HG03354 (cell line): ENCODE measurements around the gene SUPT5H.
"Not testable (repeated sequence)": the region's sequence is repeated elsewhere in the genome, so short reads cannot be mapped to it uniquely, and the experiment has no call there.

ENCODE experiments used
- ATAC-seq: cut with Tn5 transposase; IDR thresholded peaks from one replicate; pipeline ENCODE4 v1.9.1; 2021; ENCODE audit warnings: mild to moderate bottlenecking; ENCODE audit not compliant: unreplicated experiment, poor library complexity, severe bottlenecking

SUPT5H gene

GRCh38 chr19:39448271-39448670, 2.9 kb downstream of the SUPT5H start:
- ATAC-seq, result peak; percentile 41

GRCh38 chr19:39449116-39449797, 3.9 kb downstream of the SUPT5H start:
- ATAC-seq, result no peak

DNA sequence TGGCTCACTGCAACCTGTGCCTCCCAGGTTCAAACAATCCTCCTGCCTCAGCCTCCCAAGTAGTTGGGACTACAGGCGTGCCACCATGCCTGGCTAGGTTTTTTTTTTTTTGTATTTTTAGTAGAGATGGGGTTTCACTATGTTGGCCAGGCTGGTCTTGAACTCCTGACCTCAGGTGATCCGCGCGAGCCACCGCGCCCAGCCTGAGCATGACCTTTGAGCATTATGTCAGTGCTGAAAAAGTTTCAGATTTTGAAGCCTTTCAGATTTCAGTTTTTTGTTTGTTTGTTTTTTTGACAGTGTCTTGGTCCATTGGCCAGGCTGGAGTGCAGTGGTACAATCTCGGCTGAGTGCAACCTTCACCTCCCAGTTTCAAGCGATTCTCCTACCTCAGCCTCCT, 5.9 kb downstream of the SUPT5H start:
- not testable (repeated sequence) for ATAC-seq

DNA sequence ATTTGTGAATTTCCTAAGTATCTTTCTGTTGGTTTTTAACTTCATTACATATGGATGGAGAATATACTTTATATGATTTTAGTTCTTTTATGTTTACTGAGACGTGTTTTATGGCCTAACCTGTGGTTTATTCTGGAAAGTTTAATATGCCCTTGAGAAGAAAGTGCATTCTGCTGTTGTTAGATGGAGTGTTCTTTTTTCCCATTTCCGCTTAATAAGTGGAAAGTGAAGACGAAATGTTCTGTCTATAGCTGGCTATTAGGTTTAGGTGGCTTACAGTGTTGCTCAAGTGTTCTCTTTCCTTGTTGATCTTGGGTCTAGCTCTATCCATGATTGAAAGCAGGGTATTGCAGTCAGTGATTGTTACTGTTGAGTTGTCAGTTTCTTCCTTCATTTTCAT, 18.0 kb downstream of the SUPT5H start:
- ATAC-seq, result no peak

DNA sequence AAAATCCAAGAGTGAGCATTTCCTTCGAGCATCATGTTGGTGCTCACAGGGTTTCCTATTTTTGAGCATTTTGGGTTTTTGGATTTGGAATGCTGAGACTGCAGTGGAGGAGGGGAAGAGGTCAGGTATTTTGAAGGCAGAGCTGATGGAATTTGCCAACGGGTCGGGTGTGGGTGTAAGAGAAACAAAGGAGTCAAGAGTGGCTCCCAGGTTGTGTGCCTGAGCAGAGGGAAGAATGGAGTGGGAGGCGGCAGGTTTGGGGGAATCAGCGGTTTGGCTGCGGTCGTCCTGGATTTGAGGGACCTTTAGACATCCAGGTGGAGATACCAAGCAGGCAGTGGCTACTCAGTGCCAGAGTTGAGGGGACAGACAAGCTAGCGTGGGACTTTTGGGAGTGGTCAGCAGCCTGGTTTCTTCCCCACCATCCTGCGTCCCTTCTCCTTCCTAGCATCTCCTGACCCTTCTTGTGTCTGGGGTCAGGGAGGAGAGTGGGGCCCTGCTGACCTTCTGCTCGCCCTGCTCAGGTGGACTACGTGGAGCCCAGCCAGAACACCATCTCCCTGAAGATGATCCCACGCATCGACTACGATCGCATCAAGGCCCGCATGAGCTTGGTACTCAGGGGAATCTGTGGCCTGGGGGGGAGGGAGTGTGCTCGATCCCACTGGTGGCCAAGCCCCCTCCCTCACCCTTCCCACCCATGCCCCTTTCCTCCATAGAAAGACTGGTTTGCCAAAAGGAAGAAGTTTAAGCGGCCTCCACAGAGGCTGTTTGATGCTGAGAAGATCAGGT, 20.8 kb downstream of the SUPT5H start:
- no peak for ATAC-seq

DNA sequence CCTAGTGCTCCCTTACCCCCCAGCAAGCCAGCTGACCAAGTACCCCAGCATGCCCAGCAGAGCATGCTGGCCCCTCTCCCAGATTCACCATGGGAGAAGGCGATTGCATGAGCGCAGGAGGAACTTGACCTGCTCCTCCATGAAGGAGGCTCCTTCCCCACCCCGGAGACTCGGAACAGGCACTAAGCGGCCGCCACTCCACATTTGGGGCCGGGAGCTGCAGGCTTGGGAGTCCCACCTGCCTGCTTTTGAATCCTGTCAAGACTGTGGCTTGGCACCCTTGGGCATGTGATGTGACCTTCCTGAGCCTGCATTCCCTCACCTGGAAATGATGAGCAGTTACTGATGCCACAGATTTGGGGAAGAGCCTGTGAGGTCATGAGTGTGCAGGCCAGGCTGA, 22.6 kb downstream of the SUPT5H start:
- ATAC-seq, result no peak

- ATAC-seq, result no peak
Measured at GRCh38 chr19:39469036-39469435, 23.7 kb downstream of the SUPT5H start.

DNA sequence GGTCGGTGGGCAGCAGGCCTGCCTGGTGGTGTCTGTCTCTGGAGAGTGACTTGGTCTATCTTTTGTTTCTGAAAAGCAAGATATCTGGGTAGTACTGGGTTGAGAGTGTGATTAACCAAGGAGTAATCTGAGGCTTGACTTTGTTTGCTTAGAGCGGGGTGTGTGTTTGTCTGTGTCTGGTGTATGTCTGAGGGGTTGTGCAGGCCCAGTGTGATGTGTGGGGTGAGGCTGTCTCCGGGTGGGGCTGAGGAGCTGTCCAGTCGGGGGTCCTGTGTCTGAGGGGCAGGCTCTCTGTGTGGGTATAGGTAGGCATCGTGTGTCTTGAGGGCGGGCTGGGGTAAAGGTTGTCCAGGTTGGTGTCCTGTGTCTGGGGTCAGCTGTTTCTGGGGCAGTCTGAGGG, 24.2 kb downstream of the SUPT5H start:
- ATAC-seq, result no peak

DNA sequence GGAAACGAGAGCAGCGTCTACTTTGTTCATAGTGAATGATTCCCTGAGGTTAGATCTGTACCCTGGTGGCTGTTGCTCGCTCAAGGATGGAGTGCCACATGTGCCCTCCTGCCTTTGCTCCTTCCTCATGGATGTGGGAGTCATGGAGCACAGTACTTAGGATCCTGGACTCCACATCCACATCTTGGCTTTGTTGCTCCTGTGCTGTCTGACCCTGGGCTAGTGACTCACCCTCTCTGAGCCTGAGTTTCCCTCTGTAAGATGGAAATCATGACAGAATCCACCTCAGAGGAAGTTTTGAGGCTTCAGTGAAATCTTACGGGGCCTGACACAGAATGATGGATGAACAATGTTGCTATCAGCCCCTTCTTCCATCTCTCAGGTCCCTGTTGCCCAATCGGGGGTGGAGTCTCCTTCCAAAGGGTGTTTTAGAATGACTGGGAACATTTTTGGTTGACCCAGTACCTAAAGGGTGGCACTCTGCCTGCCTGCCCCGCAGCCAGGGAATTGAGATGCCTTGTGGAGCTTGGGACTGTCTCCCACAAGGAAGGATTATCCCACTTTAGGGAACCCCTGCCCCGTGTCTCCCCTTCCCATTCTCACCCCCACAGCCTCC, 25.4 kb downstream of the SUPT5H start:
- no peak for ATAC-seq

DNA sequence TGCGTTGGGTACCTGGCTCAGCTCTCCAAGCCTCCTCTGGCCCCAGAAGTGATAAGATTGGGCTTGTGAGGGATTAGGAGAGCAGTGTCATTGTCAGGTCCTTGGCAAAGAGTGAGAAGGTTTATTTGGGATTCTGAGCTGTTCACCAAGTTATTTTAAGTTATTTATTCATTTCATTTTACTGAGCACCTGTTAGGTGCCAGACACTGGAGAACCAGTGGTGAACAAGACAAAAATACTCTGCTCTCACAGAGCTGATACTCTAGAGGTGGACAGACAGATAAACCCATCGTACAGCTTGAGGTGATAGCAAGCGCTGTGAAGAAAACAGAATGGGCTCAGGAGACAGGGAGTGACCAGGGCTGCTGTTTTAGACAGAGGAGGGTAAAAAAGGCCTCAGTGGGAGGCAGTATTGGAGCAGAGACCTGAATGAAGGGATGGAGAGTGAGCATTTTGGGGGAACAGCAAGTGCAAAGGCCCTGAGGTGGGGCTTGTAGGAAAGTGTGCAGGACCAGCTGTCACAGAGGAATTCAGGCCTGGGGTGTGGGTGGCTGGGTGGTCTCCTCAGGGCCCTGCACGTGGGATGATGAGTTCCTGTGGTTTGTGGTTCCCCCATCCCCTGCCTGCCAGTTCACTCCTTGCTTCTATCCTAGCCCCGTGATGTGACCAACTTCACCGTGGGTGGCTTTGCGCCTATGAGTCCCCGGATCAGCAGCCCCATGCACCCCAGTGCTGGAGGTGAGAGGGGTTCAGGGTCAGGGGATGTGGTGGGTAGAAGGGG, 26.6 kb downstream of the SUPT5H start:
- no peak for ATAC-seq

DNA sequence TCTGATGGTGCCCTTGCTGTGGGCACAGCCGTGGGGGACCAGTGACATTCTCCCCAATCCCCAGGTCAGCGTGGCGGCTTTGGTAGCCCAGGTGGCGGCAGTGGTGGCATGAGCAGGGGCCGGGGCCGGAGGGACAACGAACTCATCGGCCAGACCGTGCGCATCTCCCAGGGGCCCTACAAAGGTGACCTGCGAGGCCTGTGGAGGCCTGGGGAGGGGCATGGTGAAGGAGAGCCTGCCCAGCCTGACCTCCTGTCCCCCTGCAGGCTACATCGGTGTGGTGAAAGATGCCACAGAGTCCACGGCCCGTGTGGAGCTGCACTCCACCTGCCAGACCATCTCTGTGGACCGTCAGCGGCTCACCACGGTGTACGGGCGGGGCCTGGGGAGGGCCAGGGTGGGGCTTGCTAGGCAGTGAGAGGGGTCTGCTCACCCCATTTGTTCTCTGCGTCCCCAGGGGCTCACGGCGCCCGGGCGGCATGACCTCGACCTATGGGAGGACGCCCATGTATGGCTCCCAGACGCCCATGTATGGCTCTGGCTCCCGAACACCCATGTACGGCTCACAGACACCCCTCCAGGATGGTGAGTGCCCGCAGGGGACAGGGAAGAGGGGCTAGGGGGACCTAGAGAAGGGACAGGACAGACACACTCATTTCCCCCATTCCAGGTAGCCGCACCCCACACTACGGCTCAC, 27.5 kb downstream of the SUPT5H start:
- ATAC-seq, result no peak

GRCh38 chr19:39473443-39473960, 28.1 kb downstream of the SUPT5H start:
- no peak for ATAC-seq

- no peak for ATAC-seq
Measured at GRCh38 chr19:39474139-39474620, 28.8 kb downstream of the SUPT5H start.

GRCh38 chr19:39475748-39476147, 30.4 kb downstream of the SUPT5H start:
- ATAC-seq, result no peak

DNA sequence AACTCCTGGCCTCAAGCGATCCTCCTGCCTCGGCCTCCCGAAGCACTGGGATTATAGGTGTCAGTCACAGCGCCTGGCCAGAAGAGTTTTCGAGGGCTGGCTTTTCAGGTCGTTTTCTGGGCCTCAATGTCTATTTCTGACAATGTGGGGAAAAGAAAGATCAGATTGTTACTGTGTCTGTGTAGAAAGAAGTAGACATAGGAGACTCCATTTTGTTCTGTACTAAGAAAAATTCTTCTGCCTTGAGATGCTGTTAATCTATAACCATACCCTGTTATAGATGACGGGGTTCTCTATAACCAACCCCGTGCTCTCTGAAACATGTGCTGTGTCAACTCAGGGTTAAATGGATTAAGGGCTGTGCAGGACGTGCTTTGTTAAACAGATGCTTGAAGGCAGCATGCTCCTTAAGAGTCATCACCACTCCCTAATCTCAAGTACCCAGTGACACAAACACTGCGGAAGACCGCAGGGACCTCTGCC, 34.0 kb downstream of the SUPT5H start:
- not testable (repeated sequence) for ATAC-seq

GRCh38 chr19:39479916-39480315, 34.5 kb downstream of the SUPT5H start:
- ATAC-seq, result no peak

DNA sequence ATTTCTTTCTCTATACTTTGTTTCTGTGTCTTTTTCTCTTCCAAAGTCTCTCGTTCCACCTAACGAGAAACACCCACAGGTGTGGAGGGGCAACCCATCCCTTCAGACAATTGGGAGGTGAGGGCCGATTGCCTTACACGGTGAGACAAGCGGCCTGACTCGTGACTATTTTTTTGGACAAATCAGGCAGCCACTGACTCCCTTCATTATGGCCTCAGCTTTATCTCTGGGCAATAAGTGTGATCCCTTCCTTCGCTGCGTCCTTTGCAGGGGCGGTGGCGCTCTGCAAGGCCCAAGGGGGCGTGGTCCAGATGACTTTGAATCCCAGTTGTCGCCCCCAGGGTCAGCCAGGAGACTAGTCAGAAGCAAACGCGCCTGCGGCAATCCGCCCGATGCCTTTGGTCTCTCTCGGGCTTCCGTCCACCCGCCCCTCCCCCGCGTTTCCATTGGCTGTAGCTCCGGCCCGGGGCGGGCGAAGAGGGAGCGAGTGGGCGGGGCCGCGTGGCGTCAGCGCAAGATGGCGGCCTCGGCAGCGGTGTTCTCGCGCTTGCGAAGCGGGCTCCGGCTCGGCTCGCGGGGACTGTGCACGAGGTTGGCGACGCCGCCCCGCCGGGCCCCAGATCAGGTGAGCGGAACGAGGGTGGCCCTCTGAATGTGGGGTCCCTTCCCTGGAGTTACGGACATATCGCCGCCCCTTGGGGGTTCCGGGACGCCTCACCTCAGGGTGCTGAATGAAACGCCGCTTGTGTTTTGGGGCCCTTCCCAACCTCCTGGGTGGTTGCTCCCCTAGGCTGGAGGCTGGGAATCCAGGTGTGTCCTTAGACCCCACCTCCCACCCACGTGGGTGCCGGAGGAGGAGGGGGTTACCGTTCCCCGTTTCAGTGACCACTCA, 35.2 kb downstream of the SUPT5H start, which contains the start of gene TIMM50:
Gene TIMM50 (plus strand): TSS at position 502 of the 892 bp plus-strand sequence. CDS start 16 bp downstream, at position 518.
- ATAC-seq, result peak; percentile 89

DNA sequence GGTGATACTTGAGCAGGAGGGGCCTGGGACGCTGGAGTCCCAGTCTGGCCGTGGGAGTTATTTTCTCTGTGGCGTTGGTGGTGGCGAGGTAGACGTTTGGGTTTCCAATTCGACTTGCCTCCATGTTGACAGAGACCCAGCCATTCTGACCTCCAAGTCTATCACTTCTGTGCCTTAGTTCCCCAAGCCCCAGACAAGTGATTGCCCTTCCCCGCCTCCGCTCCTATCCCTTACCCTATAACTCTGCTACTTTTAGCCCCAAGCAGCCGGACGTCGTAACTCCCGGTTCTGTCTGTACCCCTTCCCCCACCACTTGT, 35.8 kb downstream of the SUPT5H start:
- no peak for ATAC-seq
